ENCODE results near the gene MUC20. TPM values are rescaled to one million over a fixed set of nuclear protein-coding genes. Genes with fewer than 3 reads are reported as not detected.

Gene MUC20
- total RNA-seq, 1 experiment from 2014 or later = not detected

- Mint-ChIP-seq H3K4me1 (peaks cover 11 to 31% of the 10 kb centered on the region in 2 experiments), H3K36me3 (ENCODE audit: insufficient read depth in 1 of 3, low read depth in 3 of 3) (no peaks in the 10 kb centered on the region), H3K9me3 (no peaks in the 10 kb centered on the region; a peak in 1 of 5 replicates), H3K4me3 (no peak overlapping the region), H3K27ac (0 out of 7 replicates have a peak overlapping the region, but pooled peaks of 1 of the 3 experiments have one; percentile 1), H3K27me3 (ENCODE audit: low read depth) (peaks cover 3% of the 10 kb centered on the region)
- Histone ChIP-seq H3K79me2 (ENCODE audit: insufficient read depth, low read length) (no peaks in the 10 kb centered on the region), H3K27me3 (ENCODE audit: insufficient read depth, low read length) (no peaks in the 10 kb centered on the region), H3K14ac (ENCODE audit: insufficient read depth, low read length) (no peak overlapping the region), H2BK5ac (ENCODE audit: insufficient read length, low read length) (no peak overlapping the region), H3K4ac (ENCODE audit: low read depth, low read length) (no peak overlapping the region), H4K20me1 (ENCODE audit: control insufficient read depth, insufficient read depth, insufficient read length) (no peaks in the 10 kb centered on the region), H2AK5ac (ENCODE audit: insufficient read length, low read length) (no peak overlapping the region), H3K27ac (ENCODE audit: insufficient read length, low read depth, low read length) (no peak overlapping the region), H3K9me3 (ENCODE audit: control insufficient read depth, low read depth, low read length) (no peaks in the 10 kb centered on the region), H3K18ac (ENCODE audit: insufficient read length, low read depth, low read length) (no peak overlapping the region), H3K4me2 (ENCODE audit: insufficient read depth, insufficient read length, low read length) (no peak overlapping the region), H2BK12ac (ENCODE audit: insufficient read length, low read depth, low read length) (no peak overlapping the region), H3T11ph (ENCODE audit: low read length) (no peak overlapping the region), H3K4me1 (ENCODE audit: insufficient read depth, low read length) (peaks cover 3% of the 10 kb centered on the region; the same call in 1 of the 2 replicates), H3K56ac (ENCODE audit: insufficient read length, low read depth, low read length) (no peak overlapping the region), H3K23me2 (ENCODE audit: insufficient read length, low read depth, low read length, poor library complexity, severe bottlenecking) (no peaks in the 10 kb centered on the region), H3K9ac (ENCODE audit: extremely low read depth, insufficient read length, low read length) (no peak overlapping the region), H4K91ac (ENCODE audit: insufficient read length, low read depth, low read length) (no peak overlapping the region), H4K8ac (replicated peaks; ENCODE audit: insufficient read length, low read depth, low read length) (no peak overlapping the region), H3K23ac (ENCODE audit: insufficient read length, low read depth, low read length) (no peak overlapping the region), H2AFZ (ENCODE audit: low read length) (no peak overlapping the region), H4K5ac (ENCODE audit: insufficient read length, low read depth, low read length) (no peak overlapping the region), H2BK20ac (ENCODE audit: low read depth, low read length, poor library complexity, severe bottlenecking) (no peak overlapping the region), H2BK120ac (ENCODE audit: low read depth, low read length, poor library complexity, severe bottlenecking) (no peak overlapping the region), H2BK15ac (ENCODE audit: low read depth, low read length) (no peak overlapping the region), H3K79me1 (ENCODE audit: insufficient read depth, low read depth, low read length, poor library complexity, severe bottlenecking) (no peaks in the 10 kb centered on the region)
- TF ChIP-seq CTCF (conservative IDR thresholded peaks at IDR 0.05) = no peak
- no peak for DNase-seq
- whole genome bisulfite sequencing (ENCODE audit: extremely low coverage, insufficient read length, low lambda C conversion rate) = no CpG with 5 or more reads among the region's 16 CpGs
Measured at GRCh38 chr3:195755791-195756676, 35.3 kb downstream of the MUC20 start.

Data from H9 (cell line).